ENCODE measurements around the gene PROSER3.

GRCh38 chr19:35796645-35797542, 38.9 kb downstream of the PROSER3 start:
- TF ChIP-seq ZFP30 (CRISPR knock-in tag; IDR thresholded peaks at IDR 0.05) (no peak), SNAI2 (CRISPR knock-in tag; IDR thresholded peaks at IDR 0.05) (no peak), POU6F1 (CRISPR knock-in tag; IDR thresholded peaks at IDR 0.05; ENCODE audit: borderline replicate concordance, low read depth) (no peak), ZNF70 (CRISPR knock-in tag; IDR thresholded peaks at IDR 0.05) (no peak), ZFP3 (CRISPR knock-in tag; IDR thresholded peaks at IDR 0.05) (no peak), TCF4 (CRISPR knock-in tag; IDR thresholded peaks at IDR 0.05; ENCODE audit: borderline replicate concordance) (no peak), PATZ1 (CRISPR knock-in tag; IDR thresholded peaks at IDR 0.05; ENCODE audit: borderline replicate concordance) (no peak)

Measured in SK-N-SH treated with all-trans-retinoic acid at 6 μM for 48 hours (cell line).